Transverse colon (tissue), 4 donors: ENCODE results near the gene CHRNE.

ENCODE experiments used
- EP300 ChIP-seq: sonication (generic); formaldehyde crosslinking; IDR thresholded peaks from one replicate; pipeline ENCODE4 v1.6.1; 2017; ENCODE audit warnings: antibody characterized with exemption, low read depth
- POLR2A ChIP-seq: fragments of 450-650 bp; IDR thresholded peaks from one replicate; pipeline ENCODE4 v1.6.1; 2016; ENCODE audit warnings: antibody characterized with exemption, mild to moderate bottlenecking, moderate library complexity
- POLR2AphosphoS5 ChIP-seq, 3 donors: sonication (generic); formaldehyde crosslinking; IDR thresholded peaks; one replicate each; pipeline ENCODE4 v1.6.1; 2016; ENCODE audit warnings: antibody characterized with exemption in 3 of 3
- TF ChIP-seq, protein P1 (sequence below), 5 experiments: fragments of 200-600 bp in 3 of 5; fragments of 450-650 bp in 2 of 5; sonication (generic) in 3 of 5; IDR thresholded peaks; 1 replicate in 2 of 5; 2 replicates in 3 of 5; pipeline ENCODE4 v1.5.1; 2016 to 2017; ENCODE audit warnings: antibody characterized with exemption in 5 of 5, inconsistent platforms in 3 of 5, mild to moderate bottlenecking in 2 of 5, moderate library complexity in 1 of 5

DNA sequence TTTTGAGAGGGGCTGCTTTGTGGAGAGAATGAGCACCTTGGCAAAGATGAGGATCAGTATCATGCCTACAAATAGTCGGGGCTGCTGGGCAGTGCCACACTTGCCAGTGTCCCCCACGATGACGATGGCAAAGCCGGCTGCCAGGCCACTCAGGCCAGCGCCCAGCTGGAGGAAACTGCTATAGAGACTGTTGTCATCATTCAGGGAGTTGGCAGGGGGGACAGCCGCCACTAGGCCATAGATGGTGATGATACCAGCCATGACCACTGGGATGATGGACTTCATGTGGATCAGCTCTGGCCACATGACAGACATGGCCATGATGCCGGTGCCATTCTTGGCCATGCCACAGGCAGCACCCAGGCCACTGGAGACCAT lies 46.0 kb downstream of the CHRNE start:
- TF ChIP-seq, protein P1, sequence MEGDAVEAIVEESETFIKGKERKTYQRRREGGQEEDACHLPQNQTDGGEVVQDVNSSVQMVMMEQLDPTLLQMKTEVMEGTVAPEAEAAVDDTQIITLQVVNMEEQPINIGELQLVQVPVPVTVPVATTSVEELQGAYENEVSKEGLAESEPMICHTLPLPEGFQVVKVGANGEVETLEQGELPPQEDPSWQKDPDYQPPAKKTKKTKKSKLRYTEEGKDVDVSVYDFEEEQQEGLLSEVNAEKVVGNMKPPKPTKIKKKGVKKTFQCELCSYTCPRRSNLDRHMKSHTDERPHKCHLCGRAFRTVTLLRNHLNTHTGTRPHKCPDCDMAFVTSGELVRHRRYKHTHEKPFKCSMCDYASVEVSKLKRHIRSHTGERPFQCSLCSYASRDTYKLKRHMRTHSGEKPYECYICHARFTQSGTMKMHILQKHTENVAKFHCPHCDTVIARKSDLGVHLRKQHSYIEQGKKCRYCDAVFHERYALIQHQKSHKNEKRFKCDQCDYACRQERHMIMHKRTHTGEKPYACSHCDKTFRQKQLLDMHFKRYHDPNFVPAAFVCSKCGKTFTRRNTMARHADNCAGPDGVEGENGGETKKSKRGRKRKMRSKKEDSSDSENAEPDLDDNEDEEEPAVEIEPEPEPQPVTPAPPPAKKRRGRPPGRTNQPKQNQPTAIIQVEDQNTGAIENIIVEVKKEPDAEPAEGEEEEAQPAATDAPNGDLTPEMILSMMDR (IDR thresholded peaks at IDR 0.05) = no peak
- TF ChIP-seq POLR2AphosphoS5 (IDR thresholded peaks at IDR 0.05) = no peak
- no peak for TF ChIP-seq POLR2A
- TF ChIP-seq EP300 = no peak
